Heart left ventricle (tissue), 13 donors: ENCODE results near the gene ATP5MG.

Experiments
- CTCF ChIP-seq, 12 donors: fragments of 200-600 bp; sonication (generic) in 4 of 12; IDR thresholded peaks; one replicate each; pipeline versions ENCODE4 v1.5.0 to v1.8.0; 2018 to 2022; ENCODE audit warnings: antibody characterized with exemption in 12 of 12, mild to moderate bottlenecking in 5 of 12
- POLR2A ChIP-seq, 2 donors: fragments of 450-650 bp; IDR thresholded peaks; one replicate each; pipeline ENCODE4 v1.6.1; 2017; ENCODE audit warnings: antibody characterized with exemption in 2 of 2, mild to moderate bottlenecking in 2 of 2, moderate library complexity in 2 of 2
- donor health status: ischemic (EF 13 %, LVEDD 7.1; RV severe dilation, severe dysfunction).
- donor health status: DM: no; HTN: yes; CAD: no.
- donor health status: DM: no; HTN: no; CAD: no.
- donor health status: ischemic (EF 25% LVEDD 6.9; RV normal size, moderate dysfunction).
- donor health status: ischemic (EF 25% LVEDD 5.7; RV mildly dilated, moderate dysfunction).
- donor health status: ischemic (EF 35%, LVEDD 5.7; RV mildly dilated, moderate dysfunction).
- donor health status: nonischemic (EF 11% LVEDD 7.7; RV severe dilation, severe dysfunction).
- donor health status: DM: yes; HTN: yes; CAD: no.
- donor health status: PGD.
- donor health status: ischemic (EF 29% LVEDD 5.4; RV normal size, mild dysfunction).
- donor health status: nonischemic (EF 23%, LVEDD 6.1; RV moderate dilation, normal function).

DNA sequence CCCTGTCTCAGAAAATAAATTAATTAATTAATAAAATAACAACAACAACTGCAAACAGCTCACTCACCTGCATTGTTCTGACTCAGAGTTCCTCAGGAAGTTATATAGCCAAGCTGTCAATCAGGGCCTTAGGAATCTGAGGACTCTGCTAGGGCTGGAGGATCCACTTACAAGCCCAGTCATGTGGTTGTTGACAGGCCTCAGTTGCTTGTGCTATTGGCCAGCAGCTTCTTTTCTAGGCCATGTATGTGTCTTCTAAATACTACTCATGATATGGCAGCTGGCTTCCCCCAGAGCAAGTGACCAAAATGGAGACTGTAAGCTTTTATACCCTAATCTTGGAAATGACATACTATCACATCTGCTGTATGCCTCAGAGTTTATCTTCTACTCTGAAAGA lies 20.8 kb upstream of the ATP5MG start:
- TF ChIP-seq CTCF (IDR thresholded peaks at IDR 0.05) = no peak
- TF ChIP-seq POLR2A (IDR thresholded peaks at IDR 0.05) = no peak
